Astrocyte (in vitro differentiated cells and primary cell): ENCODE measurements around the gene SHISAL1. TPM values are rescaled to one million over a fixed set of nuclear protein-coding genes. Genes with fewer than 3 reads are reported as not detected.

ENCODE experiments used
- DNase-seq: peaks from one replicate; pipeline ENCODE4 v3.0.0-alpha.2; 2010; ENCODE audit warnings: low read depth
- FAIRE-seq: peaks from 2 replicates; lab custom pipeline; 2011; peaks lifted over from hg19 to GRCh38; lab: Jason Lieb, UNC
- H2AFZ ChIP-seq: 2 replicates; pipeline ENCODE4 v1.6.0; 2012; ENCODE audit warnings: low read depth, low read length, inconsistent platforms
- H3K27ac ChIP-seq: 2 replicates; pipeline ENCODE4 v1.5.1; 2011; ENCODE audit warnings: low read depth, low read length, inconsistent platforms
- H3K27me3 ChIP-seq: 2 replicates; pipeline ENCODE4 v1.6.0; 2011; ENCODE audit warnings: low read length, inconsistent platforms; ENCODE audit not compliant: insufficient read depth
- H3K36me3 ChIP-seq: 2 replicates; pipeline ENCODE4 v1.5.1; 2011; ENCODE audit warnings: low read length, inconsistent platforms; ENCODE audit not compliant: insufficient read depth
- H3K4me1 ChIP-seq: 2 replicates; pipeline ENCODE4 v1.5.1; 2011; ENCODE audit warnings: low read length, inconsistent platforms; ENCODE audit not compliant: insufficient read depth
- H3K4me2 ChIP-seq: 2 replicates; pipeline ENCODE4 v1.6.0; 2012; ENCODE audit warnings: low read length, inconsistent platforms
- H3K4me3 ChIP-seq: 2 replicates; pipeline ENCODE4 v1.5.1; 2011; ENCODE audit warnings: low read depth, mild to moderate bottlenecking, low read length, inconsistent platforms; ENCODE audit not compliant: insufficient read depth
- H3K79me2 ChIP-seq: 2 replicates; pipeline ENCODE4 v1.6.0; 2012; ENCODE audit warnings: mild to moderate bottlenecking, low read length, inconsistent platforms; ENCODE audit not compliant: insufficient read depth
- H3K9ac ChIP-seq: 2 replicates; pipeline ENCODE4 v1.6.0; 2012; ENCODE audit warnings: mild to moderate bottlenecking, low read length, inconsistent platforms
- H3K9me3 ChIP-seq: 2 replicates; pipeline ENCODE4 v1.5.1; 2012; ENCODE audit warnings: low read depth, mild to moderate bottlenecking, low read length, inconsistent platforms; ENCODE audit not compliant: insufficient read depth
- H4K20me1 ChIP-seq: 2 replicates; pipeline ENCODE4 v1.6.0; 2012; ENCODE audit warnings: low read length, inconsistent platforms; ENCODE audit not compliant: insufficient read depth
- H3K27ac Mint-ChIP-seq: one replicate; pipeline ENCODE4 v1.8.0; 2021; ENCODE audit warnings: mild to moderate bottlenecking, mixed read lengths; ENCODE audit not compliant: unreplicated experiment
- H3K27me3 Mint-ChIP-seq: one replicate; pipeline ENCODE4 v1.8.0; 2021; ENCODE audit warnings: low read depth, mixed read lengths; ENCODE audit not compliant: unreplicated experiment
- H3K36me3 Mint-ChIP-seq: one replicate; pipeline ENCODE4 v1.8.0; 2021; ENCODE audit warnings: low read depth, mixed read lengths; ENCODE audit not compliant: unreplicated experiment
- H3K4me1 Mint-ChIP-seq: one replicate; pipeline ENCODE4 v1.8.0; 2021; ENCODE audit warnings: low read depth, mixed read lengths; ENCODE audit not compliant: unreplicated experiment
- H3K4me3 Mint-ChIP-seq: one replicate; pipeline ENCODE4 v1.8.0; 2021; ENCODE audit warnings: mild to moderate bottlenecking, moderate library complexity, mixed read lengths; ENCODE audit not compliant: unreplicated experiment
- H3K9me3 Mint-ChIP-seq: one replicate; pipeline ENCODE4 v1.8.0; 2021; ENCODE audit warnings: mild to moderate bottlenecking, mixed read lengths; ENCODE audit not compliant: unreplicated experiment
- CTCF ChIP-seq: IDR thresholded peaks from 2 replicates; pipeline ENCODE4 v1.5.1; 2011; ENCODE audit warnings: low read depth, mild to moderate bottlenecking, inconsistent platforms, low read length, moderate library complexity; ENCODE audit not compliant: insufficient read depth
- EZH2 ChIP-seq: IDR thresholded peaks from 2 replicates; pipeline ENCODE4 v1.6.1; 2012; ENCODE audit warnings: mild to moderate bottlenecking, low read length, inconsistent platforms; ENCODE audit not compliant: insufficient read depth
- total RNA-seq: library from RNA; stranded (reverse); gene quantifications from 2 replicates; pipeline ENCODE4 v1.2.1, GENCODE V29; 2021

The SHISAL1 gene
- total RNA-seq, 1 donor from 2014 or later = 0.36 TPM

- Mint-ChIP-seq H3K27me3 (peaks cover 32% of the 10 kb centered on the region), H3K4me1 (no peaks in the 10 kb centered on the region), H3K27ac (no peak overlapping the region), H3K9me3 (peaks cover 7% of the 10 kb centered on the region), H3K36me3 (no peaks in the 10 kb centered on the region), H3K4me3 (no peak overlapping the region)
- H2AFZ ChIP-seq = no peak overlapping the region
- no peak overlapping the region for H3K27ac ChIP-seq
- peaks cover 3% of the 10 kb centered on the region for H3K9me3 ChIP-seq
- H3K4me2 ChIP-seq = no peak overlapping the region
- TF ChIP-seq CTCF = no peak
- TF ChIP-seq EZH2 = no peak
- H4K20me1 ChIP-seq = no peaks in the 10 kb centered on the region
- H3K4me1 ChIP-seq = no peaks in the 10 kb centered on the region
- H3K27me3 ChIP-seq = peaks cover 2% of the 10 kb centered on the region
- DNase-seq = no peak
- no peak overlapping the region for H3K9ac ChIP-seq
- no peaks in the 10 kb centered on the region for H3K79me2 ChIP-seq
- H3K36me3 ChIP-seq = no peaks in the 10 kb centered on the region
- H3K4me3 ChIP-seq = no peak overlapping the region
- no peak for FAIRE-seq
These were observed 44.9 kb downstream of the SHISAL1 start for GRCh38 chr22:44267856-44268255.

GRCh38 chr22:44266796-44267760 is 45.7 kb downstream of the SHISAL1 start:
- Mint-ChIP-seq H3K36me3 (no peaks in the 10 kb centered on the region), H3K4me3 (no peak overlapping the region), H3K9me3 (peaks cover 7% of the 10 kb centered on the region), H3K27ac (no peak overlapping the region), H3K27me3 (peaks cover 30% of the 10 kb centered on the region), H3K4me1 (no peaks in the 10 kb centered on the region)
- Histone ChIP-seq H2AFZ (no peak overlapping the region), H3K4me1 (no peaks in the 10 kb centered on the region), H3K27me3 (no peaks in the 10 kb centered on the region), H3K27ac (no peak overlapping the region), H3K4me3 (no peak overlapping the region), H3K36me3 (no peaks in the 10 kb centered on the region), H3K4me2 (no peak overlapping the region), H3K9ac (no peak overlapping the region), H3K79me2 (no peaks in the 10 kb centered on the region), H4K20me1 (no peaks in the 10 kb centered on the region), H3K9me3 (peaks cover 3% of the 10 kb centered on the region)
- no peak for TF ChIP-seq EZH2
- TF ChIP-seq CTCF = no peak
- no peak for DNase-seq
- FAIRE-seq = no peak

GRCh38 chr22:44263547-44263946 is 49.2 kb downstream of the SHISAL1 start:
- no peaks in the 10 kb centered on the region for H3K4me1 ChIP-seq
- peaks cover 7% of the 10 kb centered on the region for H3K9me3 Mint-ChIP-seq
- DNase-seq (no peak), FAIRE-seq (no peak)
- no peak overlapping the region for H3K4me3 Mint-ChIP-seq
- no peak overlapping the region for H2AFZ ChIP-seq
- no peak overlapping the region for H3K4me3 ChIP-seq
- no peak overlapping the region for H3K4me2 ChIP-seq
- no peaks in the 10 kb centered on the region for H3K36me3 Mint-ChIP-seq
- no peaks in the 10 kb centered on the region for H3K4me1 Mint-ChIP-seq
- H3K27ac Mint-ChIP-seq = no peak overlapping the region
- H3K9me3 ChIP-seq = peaks cover 3% of the 10 kb centered on the region
- no peaks in the 10 kb centered on the region for H4K20me1 ChIP-seq
- H3K36me3 ChIP-seq = no peaks in the 10 kb centered on the region
- TF ChIP-seq CTCF (no peak), EZH2 (no peak)
- no peaks in the 10 kb centered on the region for H3K27me3 ChIP-seq
- no peak overlapping the region for H3K27ac ChIP-seq
- H3K27me3 Mint-ChIP-seq = peaks cover 35% of the 10 kb centered on the region
- H3K9ac ChIP-seq = no peak overlapping the region
- H3K79me2 ChIP-seq = no peaks in the 10 kb centered on the region
